HL-60 (cell line): Measurements from ENCODE around the gene CHCHD3.

Experiments
- DNase-seq, 2 experiments: peaks; one replicate each; pipeline ENCODE4 v3.0.0-alpha.2; 2010 to 2020; ENCODE audit warnings: low read depth in 1 of 2, low spot score in 1 of 2
- H3K27ac ChIP-seq: fragments of 250-450 bp; sonication (Bioruptor Pico); replicated peaks from 2 replicates; pipeline ENCODE4 v1.5.1; 2020; ENCODE audit warnings: mild to moderate bottlenecking, moderate library complexity
- H3K27me3 ChIP-seq: fragments of 250-450 bp; sonication (Bioruptor Pico); 2 replicates; pipeline ENCODE4 v1.5.1; 2021; ENCODE audit warnings: mild to moderate bottlenecking, moderate library complexity; ENCODE audit not compliant: insufficient read depth, poor library complexity, severe bottlenecking
- H3K4me3 ChIP-seq: replicated peaks from 2 replicates; pipeline ENCODE4 v1.5.1; 2011; ENCODE audit warnings: mild to moderate bottlenecking, control low read depth, low read length; ENCODE audit not compliant: insufficient read depth
- CTCF ChIP-seq: IDR thresholded peaks from one replicate; pipeline ENCODE4 v1.5.1; 2011; ENCODE audit warnings: low read length, control low read depth, inconsistent platforms; ENCODE audit not compliant: insufficient read depth
- GABPA ChIP-seq: IDR thresholded peaks from 2 replicates; pipeline ENCODE4 v1.6.1; 2012; ENCODE audit warnings: low read depth
- POLR2AphosphoS5 ChIP-seq: IDR thresholded peaks from 2 replicates; pipeline ENCODE4 v1.6.1; 2012; ENCODE audit warnings: low read depth
- REST ChIP-seq: IDR thresholded peaks from 2 replicates; pipeline ENCODE4 v1.6.1; 2012; ENCODE audit warnings: low read depth; ENCODE audit not compliant: insufficient replicate concordance
- SPI1 ChIP-seq: IDR thresholded peaks from 2 replicates; pipeline ENCODE4 v1.6.1; 2012; ENCODE audit warnings: low read depth, mild to moderate bottlenecking, borderline replicate concordance

CHCHD3 gene

GRCh38 chr7:133118261-133118660 lies 36.4 kb upstream of the CHCHD3 start:
- DNase-seq = no peak
- H3K27me3 ChIP-seq = no peaks in the 10 kb centered on the region
- H3K27ac ChIP-seq = no peak overlapping the region
- TF ChIP-seq SPI1 (no peak), REST (no peak), GABPA (no peak), CTCF (no peak), POLR2AphosphoS5 (no peak)
- H3K4me3 ChIP-seq = no peak overlapping the region

GRCh38 chr7:133117452-133117851 lies 35.6 kb upstream of the CHCHD3 start:
- Histone ChIP-seq H3K27me3 (no peaks in the 10 kb centered on the region), H3K4me3 (no peak overlapping the region), H3K27ac (no peak overlapping the region)
- DNase-seq = no peak
- no peak for TF ChIP-seq CTCF
- no peak for TF ChIP-seq POLR2AphosphoS5
- TF ChIP-seq GABPA = no peak
- TF ChIP-seq SPI1 = no peak
- TF ChIP-seq REST = no peak

- TF ChIP-seq REST = no peak
- TF ChIP-seq CTCF = no peak
- TF ChIP-seq GABPA = no peak
- TF ChIP-seq POLR2AphosphoS5 = no peak
- TF ChIP-seq SPI1 = no peak
- no peak overlapping the region for H3K4me3 ChIP-seq
- no peak for DNase-seq
- no peaks in the 10 kb centered on the region for H3K27me3 ChIP-seq
- H3K27ac ChIP-seq = no peak overlapping the region
Measured at GRCh38 chr7:133115596-133115995, 33.7 kb upstream of the CHCHD3 start.
